H9 (cell line): ENCODE data around the gene C1orf52. TPM values are rescaled to one million over a fixed set of nuclear protein-coding genes. Genes with fewer than 3 reads are reported as not detected.

ENCODE experiments used
- DNase-seq: peaks from one replicate; pipeline ENCODE4 v3.0.0-alpha.2; 2017
- H2AFZ ChIP-seq: one replicate; pipeline ENCODE4 v1.6.1; 2013; ENCODE audit warnings: mild to moderate bottlenecking, low read length, control low read depth, moderate library complexity
- H2AK5ac ChIP-seq: 2 replicates; pipeline ENCODE4 v1.6.1; 2013; ENCODE audit warnings: low read length, control low read depth, mixed read lengths; ENCODE audit not compliant: insufficient read length
- H2BK120ac ChIP-seq: one replicate; pipeline ENCODE4 v1.6.1; 2013; ENCODE audit warnings: low read depth, mild to moderate bottlenecking, low read length, control low read depth, inconsistent platforms; ENCODE audit not compliant: poor library complexity, severe bottlenecking
- H2BK12ac ChIP-seq: 2 replicates; pipeline ENCODE4 v1.6.1; 2013; ENCODE audit warnings: low read length, control low read depth, mixed read lengths, low read depth; ENCODE audit not compliant: insufficient read length
- H2BK15ac ChIP-seq: 2 replicates; pipeline ENCODE4 v1.6.1; 2013; ENCODE audit warnings: low read depth, low read length, control low read depth
- H2BK20ac ChIP-seq: one replicate; pipeline ENCODE4 v1.6.1; 2013; ENCODE audit warnings: low read depth, mild to moderate bottlenecking, low read length, control low read depth, inconsistent platforms; ENCODE audit not compliant: poor library complexity, severe bottlenecking
- H2BK5ac ChIP-seq: 2 replicates; pipeline ENCODE4 v1.6.1; 2013; ENCODE audit warnings: low read length, control low read depth, mixed read lengths; ENCODE audit not compliant: insufficient read length
- H3K14ac ChIP-seq: 2 replicates; pipeline ENCODE4 v1.6.1; 2013; ENCODE audit warnings: low read length, control low read depth; ENCODE audit not compliant: insufficient read depth
- H3K18ac ChIP-seq: 2 replicates; pipeline ENCODE4 v1.6.1; 2013; ENCODE audit warnings: low read depth, mild to moderate bottlenecking, mixed read lengths, low read length, control low read depth; ENCODE audit not compliant: insufficient read length
- H3K23ac ChIP-seq: 2 replicates; pipeline ENCODE4 v1.6.1; 2013; ENCODE audit warnings: low read length, control low read depth, mixed read lengths, low read depth; ENCODE audit not compliant: insufficient read length
- H3K23me2 ChIP-seq: 2 replicates; pipeline ENCODE4 v1.6.1; 2013; ENCODE audit warnings: low read depth, mild to moderate bottlenecking, mixed read lengths, low read length, control low read depth; ENCODE audit not compliant: insufficient read length, poor library complexity, severe bottlenecking
- H3K27ac ChIP-seq: 2 replicates; pipeline ENCODE4 v1.5.1; 2013; ENCODE audit warnings: low read length, control low read depth, mixed read lengths, low read depth; ENCODE audit not compliant: insufficient read length
- H3K27me3 ChIP-seq: 2 replicates; pipeline ENCODE4 v1.6.1; 2013; ENCODE audit warnings: low read length, control low read depth, inconsistent platforms; ENCODE audit not compliant: insufficient read depth
- H3K4ac ChIP-seq: 2 replicates; pipeline ENCODE4 v1.6.1; 2013; ENCODE audit warnings: low read depth, mild to moderate bottlenecking, control low read depth, inconsistent platforms, low read length, moderate library complexity
- H3K4me1 ChIP-seq: 2 replicates; pipeline ENCODE4 v1.6.1; 2013; ENCODE audit warnings: low read length, control low read depth, inconsistent platforms; ENCODE audit not compliant: insufficient read depth
- H3K4me2 ChIP-seq: 2 replicates; pipeline ENCODE4 v1.6.1; 2013; ENCODE audit warnings: low read length, control low read depth, mixed read lengths; ENCODE audit not compliant: insufficient read length, insufficient read depth
- H3K56ac ChIP-seq: 2 replicates; pipeline ENCODE4 v1.6.1; 2013; ENCODE audit warnings: low read depth, mild to moderate bottlenecking, mixed read lengths, low read length, control low read depth; ENCODE audit not compliant: insufficient read length
- H3K79me1 ChIP-seq: 2 replicates; pipeline ENCODE4 v1.6.1; 2013; ENCODE audit warnings: low read depth, mild to moderate bottlenecking, moderate library complexity, low read length, control low read depth, inconsistent platforms; ENCODE audit not compliant: insufficient read depth, poor library complexity, severe bottlenecking
- H3K79me2 ChIP-seq: 2 replicates; pipeline ENCODE4 v1.6.1; 2013; ENCODE audit warnings: low read length, control low read depth, inconsistent platforms; ENCODE audit not compliant: insufficient read depth
- H3K9ac ChIP-seq: 2 replicates; pipeline ENCODE4 v1.6.1; 2013; ENCODE audit warnings: low read length, control low read depth, mixed read lengths; ENCODE audit not compliant: insufficient read length; ENCODE audit errors: extremely low read depth
- H3K9me3 ChIP-seq: one replicate; pipeline ENCODE4 v1.6.1; 2013; ENCODE audit warnings: low read depth, low read length, inconsistent platforms; ENCODE audit not compliant: control insufficient read depth
- H3T11ph ChIP-seq: one replicate; pipeline ENCODE4 v1.6.1; 2013; ENCODE audit warnings: mild to moderate bottlenecking, low read length, control low read depth, inconsistent platforms
- H4K20me1 ChIP-seq: one replicate; pipeline ENCODE4 v1.6.1; 2013; ENCODE audit not compliant: control insufficient read depth, insufficient read length, insufficient read depth
- H4K5ac ChIP-seq: 2 replicates; pipeline ENCODE4 v1.6.1; 2013; ENCODE audit warnings: low read depth, mild to moderate bottlenecking, mixed read lengths, low read length, control low read depth; ENCODE audit not compliant: insufficient read length
- H4K8ac ChIP-seq: replicated peaks from 2 replicates; pipeline ENCODE4 v1.6.1; 2013; ENCODE audit warnings: low read length, control low read depth, mixed read lengths, low read depth; ENCODE audit not compliant: insufficient read length
- H4K91ac ChIP-seq: 2 replicates; pipeline ENCODE4 v1.6.1; 2013; ENCODE audit warnings: low read depth, mild to moderate bottlenecking, moderate library complexity, mixed read lengths, low read length, control low read depth; ENCODE audit not compliant: insufficient read length
- H3K27ac Mint-ChIP-seq, 3 experiments: 2 replicates in 2 of 3; 3 replicates in 1 of 3; pipeline ENCODE4 v1.8.0; 2020 to 2021; ENCODE audit warnings: mixed read lengths in 3 of 3, mild to moderate bottlenecking in 1 of 3, moderate library complexity in 1 of 3
- H3K27me3 Mint-ChIP-seq: 2 replicates; pipeline ENCODE4 v1.8.0; 2021; ENCODE audit warnings: low read depth, mild to moderate bottlenecking, moderate library complexity, mixed read lengths
- H3K36me3 Mint-ChIP-seq, 3 experiments: 2 replicates in 2 of 3; 3 replicates in 1 of 3; pipeline ENCODE4 v1.8.0; 2020 to 2021; ENCODE audit warnings: low read depth in 3 of 3, mixed read lengths in 3 of 3; ENCODE audit not compliant: insufficient read depth in 1 of 3
- H3K4me1 Mint-ChIP-seq, 2 experiments: 2 replicates each; pipeline ENCODE4 v1.8.0; 2020; ENCODE audit warnings: mixed read lengths in 2 of 2
- H3K4me3 Mint-ChIP-seq, 2 experiments: 2 replicates in 1 of 2; 3 replicates in 1 of 2; pipeline ENCODE4 v1.8.0; 2020 to 2021; ENCODE audit warnings: mild to moderate bottlenecking in 2 of 2, mixed read lengths in 2 of 2, moderate library complexity in 1 of 2
- H3K9me3 Mint-ChIP-seq, 2 experiments: 2 replicates in 1 of 2; 3 replicates in 1 of 2; pipeline ENCODE4 v1.8.0; 2020; ENCODE audit warnings: mild to moderate bottlenecking in 2 of 2, mixed read lengths in 2 of 2, moderate library complexity in 1 of 2
- WGBS: extraction: QIAGEN DNeasy Blood & Tissue Kit; methylation state at CpG from one replicate; pipeline ENCODE4 v1.1.7; 2013; ENCODE audit warnings: missing lambda C conversion rate, low lambda C conversion rate, mixed read lengths; ENCODE audit not compliant: insufficient read length; ENCODE audit errors: extremely low coverage; 5-methylcytosine and 5-hydroxymethylcytosine counted together
- total RNA-seq: library from RNA; stranded (reverse); gene quantifications from 2 replicates; pipeline ENCODE4 v1.2.1, GENCODE V29; 2021
- TF ChIP-seq, protein P1 (sequence below): fragments of 200-600 bp; sonication (generic); conservative IDR thresholded peaks from 3 replicates; pipeline ENCODE4 v1.8.0; 2021; ENCODE audit warnings: antibody characterized with exemption, mild to moderate bottlenecking

The C1orf52 gene
- total RNA-seq, 1 experiment from 2014 or later, result 45.1 TPM

DNA sequence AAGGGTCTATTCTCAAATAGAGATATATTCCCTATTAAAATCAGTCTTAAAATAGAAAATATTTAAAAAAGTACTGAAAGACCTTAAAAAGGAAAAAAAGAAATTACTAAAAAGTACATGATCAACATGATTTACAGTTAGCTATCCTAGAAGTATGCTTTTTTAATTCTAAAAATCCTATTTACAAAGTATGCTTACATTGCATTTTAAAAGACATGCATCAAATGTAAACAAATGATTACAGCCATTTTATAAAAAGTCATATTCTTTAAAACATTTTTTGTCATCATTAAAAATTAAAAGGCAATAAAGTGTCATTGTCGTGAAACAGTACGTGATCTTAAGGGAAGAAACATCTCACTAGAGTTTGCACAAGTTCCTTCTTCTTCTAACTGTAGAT lies 7.9 kb upstream of the C1orf52 start:
- no peaks in the 10 kb centered on the region for H3K27me3 ChIP-seq
- H3K56ac ChIP-seq, result no peak overlapping the region
- no peak overlapping the region for H3K23ac ChIP-seq
- H3T11ph ChIP-seq, result no peak overlapping the region
- H3K79me2 ChIP-seq, result no peaks in the 10 kb centered on the region
- no peak overlapping the region for H3K4ac ChIP-seq
- H3K9me3 ChIP-seq, result peaks cover 2% of the 10 kb centered on the region
- H4K20me1 ChIP-seq, result no peaks in the 10 kb centered on the region
- no peak overlapping the region for H3K14ac ChIP-seq
- H4K91ac ChIP-seq, result no peak overlapping the region
- no peak overlapping the region for H3K4me2 ChIP-seq
- no peak overlapping the region for H3K27ac ChIP-seq
- no peaks in the 10 kb centered on the region for H3K27me3 Mint-ChIP-seq
- H2AFZ ChIP-seq, result no peak overlapping the region
- H3K27ac Mint-ChIP-seq, result no peak overlapping the region
- H3K18ac ChIP-seq, result no peak overlapping the region
- H3K4me1 Mint-ChIP-seq, result no peaks in the 10 kb centered on the region
- no peak overlapping the region for H3K4me3 Mint-ChIP-seq
- H2BK5ac ChIP-seq, result no peak overlapping the region
- H2BK120ac ChIP-seq, result no peak overlapping the region
- no peaks in the 10 kb centered on the region for H3K23me2 ChIP-seq
- H3K79me1 ChIP-seq, result no peaks in the 10 kb centered on the region
- TF ChIP-seq, protein P1, sequence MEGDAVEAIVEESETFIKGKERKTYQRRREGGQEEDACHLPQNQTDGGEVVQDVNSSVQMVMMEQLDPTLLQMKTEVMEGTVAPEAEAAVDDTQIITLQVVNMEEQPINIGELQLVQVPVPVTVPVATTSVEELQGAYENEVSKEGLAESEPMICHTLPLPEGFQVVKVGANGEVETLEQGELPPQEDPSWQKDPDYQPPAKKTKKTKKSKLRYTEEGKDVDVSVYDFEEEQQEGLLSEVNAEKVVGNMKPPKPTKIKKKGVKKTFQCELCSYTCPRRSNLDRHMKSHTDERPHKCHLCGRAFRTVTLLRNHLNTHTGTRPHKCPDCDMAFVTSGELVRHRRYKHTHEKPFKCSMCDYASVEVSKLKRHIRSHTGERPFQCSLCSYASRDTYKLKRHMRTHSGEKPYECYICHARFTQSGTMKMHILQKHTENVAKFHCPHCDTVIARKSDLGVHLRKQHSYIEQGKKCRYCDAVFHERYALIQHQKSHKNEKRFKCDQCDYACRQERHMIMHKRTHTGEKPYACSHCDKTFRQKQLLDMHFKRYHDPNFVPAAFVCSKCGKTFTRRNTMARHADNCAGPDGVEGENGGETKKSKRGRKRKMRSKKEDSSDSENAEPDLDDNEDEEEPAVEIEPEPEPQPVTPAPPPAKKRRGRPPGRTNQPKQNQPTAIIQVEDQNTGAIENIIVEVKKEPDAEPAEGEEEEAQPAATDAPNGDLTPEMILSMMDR, result no peak
- no peak for DNase-seq
- no peak overlapping the region for H2AK5ac ChIP-seq
- WGBS, result no CpG with 5 or more reads among the region's 2 CpGs
- H4K8ac ChIP-seq, result no peak overlapping the region
- H3K4me1 ChIP-seq, result no peaks in the 10 kb centered on the region
- H3K9me3 Mint-ChIP-seq, result peaks cover 5 to 7% of the 10 kb centered on the region in 2 experiments; a peak in 4 of 5 replicates
- H3K9ac ChIP-seq, result no peak overlapping the region
- peaks cover 27 to 74% (median 63%) of the 10 kb centered on the region in 3 experiments for H3K36me3 Mint-ChIP-seq
- no peak overlapping the region for H4K5ac ChIP-seq
- H2BK20ac ChIP-seq, result no peak overlapping the region
- no peak overlapping the region for H2BK12ac ChIP-seq
- no peak overlapping the region for H2BK15ac ChIP-seq
